HG02798 (cell line): Measurements from ENCODE around the gene PHKB.

Experiments used
- ATAC-seq: cut with Tn5 transposase; IDR thresholded peaks from one replicate; pipeline ENCODE4 v1.9.1; 2021; ENCODE audit warnings: mild to moderate bottlenecking; ENCODE audit not compliant: unreplicated experiment, poor library complexity

PHKB gene

GRCh38 chr16:47611848-47612493, 150.8 kb downstream of the PHKB start:
- ATAC-seq: no peak

- ATAC-seq: no peak
Observed at GRCh38 chr16:47612711-47613110, 151.6 kb downstream of the PHKB start.

GRCh38 chr16:47613251-47613650, 152.1 kb downstream of the PHKB start:
- ATAC-seq: no peak

- ATAC-seq: no peak
Observed at GRCh38 chr16:47617732-47618131, 156.6 kb downstream of the PHKB start.

- no peak for ATAC-seq
Observed at GRCh38 chr16:47622451-47623176, 161.5 kb downstream of the PHKB start.

GRCh38 chr16:47624563-47624962, 163.4 kb downstream of the PHKB start:
- ATAC-seq: no peak

- no peak for ATAC-seq
Observed at GRCh38 chr16:47625115-47625567, 164.0 kb downstream of the PHKB start.

GRCh38 chr16:47626246-47626645, 165.1 kb downstream of the PHKB start:
- no peak for ATAC-seq

GRCh38 chr16:47627085-47627639, 166.0 kb downstream of the PHKB start:
- ATAC-seq: no peak

GRCh38 chr16:47627721-47628120, 166.6 kb downstream of the PHKB start:
- no peak for ATAC-seq

- ATAC-seq: no peak
Observed at GRCh38 chr16:47631131-47631530, 170.0 kb downstream of the PHKB start.

- no peak for ATAC-seq
Observed at GRCh38 chr16:47634126-47634525, 173.0 kb downstream of the PHKB start.

- no peak for ATAC-seq
Observed at GRCh38 chr16:47634727-47635126, 173.6 kb downstream of the PHKB start.

- no peak for ATAC-seq
Observed at GRCh38 chr16:47636501-47637099, 175.5 kb downstream of the PHKB start.

- ATAC-seq: no peak
Observed at GRCh38 chr16:47638175-47638574, 177.0 kb downstream of the PHKB start.

GRCh38 chr16:47640661-47641060, 179.5 kb downstream of the PHKB start:
- no peak for ATAC-seq

GRCh38 chr16:47643323-47644000, 182.3 kb downstream of the PHKB start:
- ATAC-seq: no peak

- ATAC-seq: no peak
Observed at GRCh38 chr16:47644166-47644565, 183.0 kb downstream of the PHKB start.

GRCh38 chr16:47644661-47645060, 183.5 kb downstream of the PHKB start:
- no peak for ATAC-seq

GRCh38 chr16:47646914-47647313, 185.8 kb downstream of the PHKB start:
- ATAC-seq: no peak

GRCh38 chr16:47657032-47657431, 195.9 kb downstream of the PHKB start:
- no peak for ATAC-seq
